SK-N-SH treated with all-trans-retinoic acid at 6 μM for 48 hours (cell line): ENCODE measurements around the gene NMNAT1.

Experiments used
- ATAC-seq: fragments of 200-7000 bp; cut with Tn5 transposase; 3 replicates; pipeline ENCODE4 v1.9.1; 2020; ENCODE audit warnings: mild to moderate bottlenecking, moderate library complexity
- ARNTL ChIP-seq: fragments of 450-650 bp; formaldehyde crosslinking; IDR thresholded peaks from 2 replicates; pipeline ENCODE4 v1.5.0; 2020; ENCODE audit warnings: low read depth, mild to moderate bottlenecking, moderate library complexity, borderline replicate concordance
- BACH2 ChIP-seq: fragments of 250-450 bp; sonication (Bioruptor Pico); IDR thresholded peaks from 2 replicates; pipeline ENCODE4 v1.9.0; 2021; ENCODE audit warnings: mild to moderate bottlenecking, borderline replicate concordance
- CSDC2 ChIP-seq: fragments of 250-450 bp; sonication (Bioruptor Pico); IDR thresholded peaks from 2 replicates; pipeline ENCODE4 v1.5.0; 2020; ENCODE audit warnings: mild to moderate bottlenecking, moderate library complexity
- ESRRG ChIP-seq: fragments of 250-450 bp; sonication (Bioruptor Pico); IDR thresholded peaks from 2 replicates; pipeline ENCODE4 v1.6.1; 2021; ENCODE audit warnings: mild to moderate bottlenecking
- GLIS3 ChIP-seq: fragments of 250-450 bp; sonication (Bioruptor Pico); IDR thresholded peaks from 2 replicates; pipeline ENCODE4 v1.5.0; 2020; ENCODE audit warnings: mild to moderate bottlenecking, moderate library complexity
- ISL1 ChIP-seq: fragments of 250-450 bp; sonication (Bioruptor Pico); IDR thresholded peaks from 2 replicates; pipeline ENCODE4 v2.1.2; 2022; ENCODE audit warnings: mild to moderate bottlenecking, moderate library complexity
- OSR1 ChIP-seq: fragments of 250-450 bp; sonication (Bioruptor Pico); IDR thresholded peaks from 2 replicates; pipeline ENCODE4 v1.8.0; 2022; ENCODE audit warnings: moderate library complexity, mild to moderate bottlenecking, inconsistent platforms
- PPARA ChIP-seq: fragments of 250-450 bp; sonication (Bioruptor Pico); IDR thresholded peaks from 2 replicates; pipeline ENCODE4 v1.5.0; 2020; ENCODE audit warnings: mild to moderate bottlenecking, borderline replicate concordance
- RARB ChIP-seq: fragments of 250-450 bp; sonication (Bioruptor Pico); IDR thresholded peaks from 2 replicates; pipeline ENCODE4 v1.8.0; 2021; ENCODE audit warnings: mild to moderate bottlenecking, moderate library complexity
- SNAI2 ChIP-seq: fragments of 250-450 bp; sonication (Bioruptor Pico); IDR thresholded peaks from 2 replicates; pipeline ENCODE4 v1.5.0; 2020; ENCODE audit warnings: mild to moderate bottlenecking, moderate library complexity
- TCF4 ChIP-seq: fragments of 250-450 bp; sonication (Bioruptor Pico); IDR thresholded peaks from 2 replicates; pipeline ENCODE4 v1.8.0; 2021; ENCODE audit warnings: mild to moderate bottlenecking, moderate library complexity, borderline replicate concordance
- TOX ChIP-seq: fragments of 250-450 bp; sonication (Bioruptor Pico); IDR thresholded peaks from 2 replicates; pipeline ENCODE4 v1.8.0; 2021; ENCODE audit warnings: mild to moderate bottlenecking, moderate library complexity, borderline replicate concordance
- ZC3H10 ChIP-seq: fragments of 250-450 bp; sonication (Bioruptor Pico); IDR thresholded peaks from 2 replicates; pipeline ENCODE4 v1.5.1; 2021; ENCODE audit warnings: mild to moderate bottlenecking, moderate library complexity
- ZFP3 ChIP-seq: fragments of 250-450 bp; sonication (Bioruptor Pico); IDR thresholded peaks from 2 replicates; pipeline ENCODE4 v1.5.0; 2020; ENCODE audit warnings: mild to moderate bottlenecking, moderate library complexity
- ZFP30 ChIP-seq: fragments of 450-650 bp; formaldehyde crosslinking; IDR thresholded peaks from 2 replicates; pipeline ENCODE4 v1.5.0; 2022; ENCODE audit warnings: mild to moderate bottlenecking, moderate library complexity
- ZNF565 ChIP-seq: fragments of 450-650 bp; formaldehyde crosslinking; conservative IDR thresholded peaks from 2 replicates; pipeline ENCODE4 v1.5.0; 2020; ENCODE audit warnings: low read depth, mild to moderate bottlenecking, moderate library complexity
- ZNF70 ChIP-seq: fragments of 450-650 bp; formaldehyde crosslinking; IDR thresholded peaks from 2 replicates; pipeline ENCODE4 v1.5.0; 2020; ENCODE audit warnings: mild to moderate bottlenecking, moderate library complexity
- ZNF8 ChIP-seq: fragments of 450-650 bp; formaldehyde crosslinking; IDR thresholded peaks from 2 replicates; pipeline ENCODE4 v1.5.0; 2020; ENCODE audit warnings: mild to moderate bottlenecking, moderate library complexity
- TF ChIP-seq, protein P1 (sequence below): fragments of 250-450 bp; sonication (Bioruptor Pico); IDR thresholded peaks from 2 replicates; pipeline ENCODE4 v1.8.0; 2020; ENCODE audit warnings: mild to moderate bottlenecking, moderate library complexity, borderline replicate concordance
- TF ChIP-seq, protein P2 (sequence below): fragments of 250-450 bp; sonication (Bioruptor Pico); IDR thresholded peaks from 2 replicates; pipeline ENCODE4 v1.5.0; 2020; ENCODE audit warnings: mild to moderate bottlenecking, moderate library complexity
- TF ChIP-seq, protein P3 (sequence below): fragments of 250-450 bp; sonication (Bioruptor Pico); IDR thresholded peaks from 2 replicates; pipeline ENCODE4 v1.8.0; 2021; ENCODE audit warnings: low read depth, mild to moderate bottlenecking, moderate library complexity, borderline replicate concordance

The NMNAT1 gene

DNA sequence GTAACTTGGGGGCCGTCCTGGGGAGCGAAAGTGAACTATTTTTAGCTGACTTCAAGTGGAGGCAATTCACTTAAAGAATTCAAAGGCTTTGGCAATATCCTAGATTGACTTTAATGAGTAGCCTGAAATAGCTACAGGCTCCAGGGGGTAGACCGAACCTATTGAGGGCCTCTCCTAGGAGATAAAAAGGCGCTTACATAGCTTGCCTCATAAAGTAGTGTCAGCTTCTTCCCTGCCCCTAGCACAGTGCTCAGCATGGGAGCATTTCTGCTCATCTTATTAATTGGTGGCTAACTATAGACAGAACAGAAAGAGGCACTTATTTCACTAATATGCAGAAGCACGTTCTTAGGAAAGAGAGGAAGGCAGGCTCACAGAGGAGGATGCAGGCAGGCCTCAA, 20.9 kb upstream of the NMNAT1 start:
- TF ChIP-seq SNAI2 (CRISPR knock-in tag) = no peak
- no peak for TF ChIP-seq ESRRG
- TF ChIP-seq GLIS3 (CRISPR knock-in tag) = no peak
- TF ChIP-seq BACH2 (CRISPR knock-in tag) = no peak
- TF ChIP-seq RARB = no peak
- no peak for TF ChIP-seq ZNF8
- TF ChIP-seq ZFP3 (CRISPR knock-in tag) = no peak
- TF ChIP-seq, protein P1, sequence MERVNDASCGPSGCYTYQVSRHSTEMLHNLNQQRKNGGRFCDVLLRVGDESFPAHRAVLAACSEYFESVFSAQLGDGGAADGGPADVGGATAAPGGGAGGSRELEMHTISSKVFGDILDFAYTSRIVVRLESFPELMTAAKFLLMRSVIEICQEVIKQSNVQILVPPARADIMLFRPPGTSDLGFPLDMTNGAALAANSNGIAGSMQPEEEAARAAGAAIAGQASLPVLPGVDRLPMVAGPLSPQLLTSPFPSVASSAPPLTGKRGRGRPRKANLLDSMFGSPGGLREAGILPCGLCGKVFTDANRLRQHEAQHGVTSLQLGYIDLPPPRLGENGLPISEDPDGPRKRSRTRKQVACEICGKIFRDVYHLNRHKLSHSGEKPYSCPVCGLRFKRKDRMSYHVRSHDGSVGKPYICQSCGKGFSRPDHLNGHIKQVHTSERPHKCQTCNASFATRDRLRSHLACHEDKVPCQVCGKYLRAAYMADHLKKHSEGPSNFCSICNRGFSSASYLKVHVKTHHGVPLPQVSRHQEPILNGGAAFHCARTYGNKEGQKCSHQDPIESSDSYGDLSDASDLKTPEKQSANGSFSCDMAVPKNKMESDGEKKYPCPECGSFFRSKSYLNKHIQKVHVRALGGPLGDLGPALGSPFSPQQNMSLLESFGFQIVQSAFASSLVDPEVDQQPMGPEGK (CRISPR knock-in tag) = no peak
- no peak for TF ChIP-seq CSDC2
- TF ChIP-seq TCF4 = no peak
- no peak for TF ChIP-seq ISL1 (CRISPR knock-in tag)
- ATAC-seq = no peak

GRCh38 chr1:9927259-9927658, 16.0 kb upstream of the NMNAT1 start:
- no peak for TF ChIP-seq ZNF565 (CRISPR knock-in tag)
- no peak for TF ChIP-seq ESRRG
- TF ChIP-seq ARNTL (CRISPR knock-in tag) = no peak
- TF ChIP-seq, protein P2, sequence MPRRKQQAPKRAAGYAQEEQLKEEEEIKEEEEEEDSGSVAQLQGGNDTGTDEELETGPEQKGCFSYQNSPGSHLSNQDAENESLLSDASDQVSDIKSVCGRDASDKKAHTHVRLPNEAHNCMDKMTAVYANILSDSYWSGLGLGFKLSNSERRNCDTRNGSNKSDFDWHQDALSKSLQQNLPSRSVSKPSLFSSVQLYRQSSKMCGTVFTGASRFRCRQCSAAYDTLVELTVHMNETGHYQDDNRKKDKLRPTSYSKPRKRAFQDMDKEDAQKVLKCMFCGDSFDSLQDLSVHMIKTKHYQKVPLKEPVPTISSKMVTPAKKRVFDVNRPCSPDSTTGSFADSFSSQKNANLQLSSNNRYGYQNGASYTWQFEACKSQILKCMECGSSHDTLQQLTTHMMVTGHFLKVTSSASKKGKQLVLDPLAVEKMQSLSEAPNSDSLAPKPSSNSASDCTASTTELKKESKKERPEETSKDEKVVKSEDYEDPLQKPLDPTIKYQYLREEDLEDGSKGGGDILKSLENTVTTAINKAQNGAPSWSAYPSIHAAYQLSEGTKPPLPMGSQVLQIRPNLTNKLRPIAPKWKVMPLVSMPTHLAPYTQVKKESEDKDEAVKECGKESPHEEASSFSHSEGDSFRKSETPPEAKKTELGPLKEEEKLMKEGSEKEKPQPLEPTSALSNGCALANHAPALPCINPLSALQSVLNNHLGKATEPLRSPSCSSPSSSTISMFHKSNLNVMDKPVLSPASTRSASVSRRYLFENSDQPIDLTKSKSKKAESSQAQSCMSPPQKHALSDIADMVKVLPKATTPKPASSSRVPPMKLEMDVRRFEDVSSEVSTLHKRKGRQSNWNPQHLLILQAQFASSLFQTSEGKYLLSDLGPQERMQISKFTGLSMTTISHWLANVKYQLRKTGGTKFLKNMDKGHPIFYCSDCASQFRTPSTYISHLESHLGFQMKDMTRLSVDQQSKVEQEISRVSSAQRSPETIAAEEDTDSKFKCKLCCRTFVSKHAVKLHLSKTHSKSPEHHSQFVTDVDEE (CRISPR knock-in tag) = no peak
- TF ChIP-seq ZFP3 (CRISPR knock-in tag) = no peak
- no peak for TF ChIP-seq PPARA
- TF ChIP-seq ZNF70 = no peak
- TF ChIP-seq TOX (CRISPR knock-in tag) = no peak
- no peak for TF ChIP-seq BACH2 (CRISPR knock-in tag)
- no peak for TF ChIP-seq ZNF8
- TF ChIP-seq OSR1 (CRISPR knock-in tag) = no peak
- TF ChIP-seq, protein P1 (CRISPR knock-in tag) = no peak
- TF ChIP-seq, protein P3, sequence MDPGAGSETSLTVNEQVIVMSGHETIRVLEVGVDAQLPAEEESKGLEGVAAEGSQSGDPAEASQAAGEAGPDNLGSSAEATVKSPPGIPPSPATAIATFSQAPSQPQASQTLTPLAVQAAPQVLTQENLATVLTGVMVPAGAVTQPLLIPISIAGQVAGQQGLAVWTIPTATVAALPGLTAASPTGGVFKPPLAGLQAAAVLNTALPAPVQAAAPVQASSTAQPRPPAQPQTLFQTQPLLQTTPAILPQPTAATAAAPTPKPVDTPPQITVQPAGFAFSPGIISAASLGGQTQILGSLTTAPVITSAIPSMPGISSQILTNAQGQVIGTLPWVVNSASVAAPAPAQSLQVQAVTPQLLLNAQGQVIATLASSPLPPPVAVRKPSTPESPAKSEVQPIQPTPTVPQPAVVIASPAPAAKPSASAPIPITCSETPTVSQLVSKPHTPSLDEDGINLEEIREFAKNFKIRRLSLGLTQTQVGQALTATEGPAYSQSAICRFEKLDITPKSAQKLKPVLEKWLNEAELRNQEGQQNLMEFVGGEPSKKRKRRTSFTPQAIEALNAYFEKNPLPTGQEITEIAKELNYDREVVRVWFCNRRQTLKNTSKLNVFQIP (CRISPR knock-in tag) = no peak
- no peak for TF ChIP-seq RARB
- no peak for TF ChIP-seq TCF4
- no peak for ATAC-seq

DNA sequence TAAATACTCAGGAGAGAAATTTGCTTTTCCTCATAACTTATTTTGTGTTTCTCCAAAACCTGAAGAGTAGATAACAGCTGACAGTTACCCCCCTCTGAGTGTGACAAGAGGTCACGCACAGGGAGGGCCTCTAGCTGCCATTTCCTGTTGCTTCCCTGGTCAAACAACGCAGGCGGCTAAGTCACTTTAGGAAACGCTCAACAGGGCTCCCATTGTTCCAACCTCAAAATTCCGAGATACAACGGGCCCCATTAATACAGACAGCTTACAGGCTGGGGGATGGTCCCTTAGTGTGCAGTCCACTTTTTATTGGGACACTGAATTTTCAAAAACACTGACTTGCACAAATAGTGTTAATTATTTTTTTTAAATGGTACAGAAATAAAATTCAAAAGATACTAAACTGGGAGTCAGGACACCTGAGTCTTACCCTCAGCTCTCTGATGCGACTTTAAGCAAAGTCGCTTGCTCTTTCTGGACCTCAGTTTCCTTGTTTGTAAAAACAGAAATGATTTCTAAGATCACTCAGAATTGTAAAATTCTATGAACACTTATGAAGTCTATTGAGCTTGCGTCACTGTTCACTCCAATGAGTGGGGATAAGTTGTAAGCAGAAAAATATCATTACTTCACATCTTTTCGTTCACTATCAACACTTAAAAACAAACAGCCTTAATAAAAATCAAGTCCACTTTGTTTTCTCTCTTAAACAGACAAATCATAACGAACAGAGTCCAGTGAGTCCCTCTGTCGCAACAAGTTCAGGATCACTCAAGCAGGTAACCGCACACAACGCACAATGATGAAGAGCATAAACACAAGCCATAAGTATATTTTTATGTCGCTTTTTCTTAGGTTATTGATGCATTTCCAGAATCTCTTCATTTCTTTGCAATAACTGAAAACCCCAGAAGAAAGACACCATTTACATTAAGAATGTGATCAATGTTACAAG, 13.6 kb upstream of the NMNAT1 start:
- ATAC-seq = no peak
- TF ChIP-seq ARNTL (CRISPR knock-in tag) (no peak), ESRRG (no peak), OSR1 (CRISPR knock-in tag) (no peak), ZFP3 (CRISPR knock-in tag) (no peak), ZC3H10 (no peak), SNAI2 (CRISPR knock-in tag) (no peak), CSDC2 (no peak), ZNF565 (CRISPR knock-in tag) (no peak), ZFP30 (no peak), PPARA (no peak), ZNF70 (no peak)
- TF ChIP-seq, protein P1 (CRISPR knock-in tag) = no peak
- TF ChIP-seq, protein P2 (CRISPR knock-in tag) = no peak
- TF ChIP-seq, all 23 proteins: peak for 0
